Measurements from ENCODE around the gene PTPRG. TPM values are rescaled to one million over a fixed set of nuclear protein-coding genes. Genes with fewer than 3 reads are reported as not detected.

The PTPRG gene
- total RNA-seq, 1 donor from 2014 or later, result 77.2 TPM

GRCh38 chr3:62287392-62287927 is 726.1 kb downstream of the PTPRG start:
- Mint-ChIP-seq H3K27ac (no peak overlapping the region), H3K4me1 (ENCODE audit: unreplicated experiment) (no peaks in the 10 kb centered on the region), H3K27me3 (no peaks in the 10 kb centered on the region), H3K4me3 (no peak overlapping the region), H3K36me3 (peaks cover 15% of the 10 kb centered on the region), H3K9me3 (no peaks in the 10 kb centered on the region)
- TF ChIP-seq CTCF (conservative IDR thresholded peaks at IDR 0.05), result no peak
- no peak for DNase-seq (ENCODE audit: extremely low spot score, unreplicated experiment)

GRCh38 chr3:62289922-62290321 is 728.6 kb downstream of the PTPRG start:
- H3K36me3 Mint-ChIP-seq, result peaks cover 11% of the 10 kb centered on the region
- no peak overlapping the region for H3K4me3 Mint-ChIP-seq
- H3K4me1 Mint-ChIP-seq (ENCODE audit: unreplicated experiment), result no peaks in the 10 kb centered on the region
- no peak overlapping the region for H3K27ac Mint-ChIP-seq
- no peaks in the 10 kb centered on the region for H3K27me3 Mint-ChIP-seq
- no peak for TF ChIP-seq CTCF (conservative IDR thresholded peaks at IDR 0.05)
- DNase-seq (ENCODE audit: extremely low spot score, unreplicated experiment), result no peak
- no peaks in the 10 kb centered on the region for H3K9me3 Mint-ChIP-seq

GRCh38 chr3:62293051-62293780 is 731.8 kb downstream of the PTPRG start:
- Mint-ChIP-seq H3K4me3 (no peak overlapping the region), H3K9me3 (no peaks in the 10 kb centered on the region), H3K4me1 (ENCODE audit: unreplicated experiment) (no peaks in the 10 kb centered on the region), H3K36me3 (peaks cover 15% of the 10 kb centered on the region), H3K27me3 (no peaks in the 10 kb centered on the region), H3K27ac (no peak overlapping the region)
- no peak for DNase-seq (ENCODE audit: extremely low spot score, unreplicated experiment)
- no peak for TF ChIP-seq CTCF (conservative IDR thresholded peaks at IDR 0.05)

GRCh38 chr3:62295571-62295970 is 734.2 kb downstream of the PTPRG start:
- H3K4me3 Mint-ChIP-seq, result no peak overlapping the region
- no peak overlapping the region for H3K27ac Mint-ChIP-seq
- no peaks in the 10 kb centered on the region for H3K9me3 Mint-ChIP-seq

GRCh38 chr3:62300617-62301016 is 739.2 kb downstream of the PTPRG start:
- H3K4me1 Mint-ChIP-seq (ENCODE audit: unreplicated experiment), result no peaks in the 10 kb centered on the region
- H3K4me3 Mint-ChIP-seq, result no peak overlapping the region
- H3K27ac Mint-ChIP-seq, result no peak overlapping the region
- TF ChIP-seq CTCF (conservative IDR thresholded peaks at IDR 0.05), result no peak
- no peak for DNase-seq (ENCODE audit: extremely low spot score, unreplicated experiment)
- H3K27me3 Mint-ChIP-seq, result no peaks in the 10 kb centered on the region
- peaks cover 27% of the 10 kb centered on the region for H3K36me3 Mint-ChIP-seq
- H3K9me3 Mint-ChIP-seq, result peaks cover 17% of the 10 kb centered on the region

More at GRCh38 chr3:62295571-62295970, 734.2 kb downstream of the PTPRG start:
- H3K36me3 Mint-ChIP-seq, result peaks cover 17% of the 10 kb centered on the region
- TF ChIP-seq CTCF (conservative IDR thresholded peaks at IDR 0.05), result no peak
- no peaks in the 10 kb centered on the region for H3K4me1 Mint-ChIP-seq (ENCODE audit: unreplicated experiment)
- H3K27me3 Mint-ChIP-seq, result no peaks in the 10 kb centered on the region
- no peak for DNase-seq (ENCODE audit: extremely low spot score, unreplicated experiment)

Data from type B pancreatic cell (in vitro differentiated cells).